HepG2 (cell line): Measurements from ENCODE around the gene HELZ2. TPM values are rescaled to one million over a fixed set of nuclear protein-coding genes. Genes with fewer than 3 reads are reported as not detected.

Experiments
- BCL6 ChIP-seq: IDR thresholded peaks from 2 replicates; pipeline ENCODE4 v1.6.1; 2016; ENCODE audit warnings: missing genetic modification reagents, missing compliant biosample characterization
- CBX5 ChIP-seq: sonication (generic); formaldehyde crosslinking; IDR thresholded peaks from 2 replicates; pipeline ENCODE4 v1.4.0; 2020; ENCODE audit warnings: missing genetic modification reagents, borderline replicate concordance
- DNMT3B ChIP-seq: conservative IDR thresholded peaks from 2 replicates; pipeline ENCODE4 v1.6.1; 2016; ENCODE audit warnings: missing biosample characterization, control low read depth
- HNRNPL ChIP-seq: fragments of 200-400 bp; formaldehyde crosslinking; IDR thresholded peaks from 2 replicates; pipeline ENCODE4 v1.6.1; 2017; ENCODE audit warnings: mild to moderate bottlenecking, low read depth, low read length
- HNRNPLL ChIP-seq: fragments of 200-400 bp; formaldehyde crosslinking; IDR thresholded peaks from 2 replicates; pipeline ENCODE4 v1.6.1; 2017; ENCODE audit warnings: mild to moderate bottlenecking, low read depth, low read length; ENCODE audit not compliant: poor library complexity, severe bottlenecking
- KLF9 ChIP-seq: IDR thresholded peaks from 2 replicates; pipeline ENCODE4 v1.6.1; 2016; ENCODE audit warnings: low read depth
- NR2F1 ChIP-seq, 2 experiments: fragments of 450-650 bp in 1 of 2; formaldehyde crosslinking in 1 of 2; IDR thresholded peaks; 2 replicates each; pipeline versions ENCODE4 v1.5.0 to v1.6.1; 2016 to 2020; ENCODE audit warnings: mild to moderate bottlenecking in 1 of 2, missing compliant biosample characterization in 1 of 2, missing genetic modification reagents in 1 of 2, moderate library complexity in 1 of 2
- PAWR ChIP-seq: sonication (generic); formaldehyde crosslinking; IDR thresholded peaks from 2 replicates; pipeline ENCODE4 v1.4.0; 2020; ENCODE audit warnings: missing genetic modification reagents, mild to moderate bottlenecking, borderline replicate concordance
- PREB ChIP-seq: sonication (generic); formaldehyde crosslinking; IDR thresholded peaks from 2 replicates; pipeline ENCODE4 v1.4.0; 2020; ENCODE audit warnings: missing genetic modification reagents
- REXO4 ChIP-seq: sonication (generic); formaldehyde crosslinking; IDR thresholded peaks from 2 replicates; pipeline ENCODE4 v1.8.0; 2022; ENCODE audit warnings: missing genetic modification reagents, mild to moderate bottlenecking, borderline replicate concordance
- RFXANK ChIP-seq: IDR thresholded peaks from 2 replicates; pipeline ENCODE4 v1.6.1; 2016
- SMC3 ChIP-seq: IDR thresholded peaks from 2 replicates; pipeline ENCODE4 v1.6.1; 2011; ENCODE audit warnings: low read length, improper control_type of control experiment
- TBL1XR1 ChIP-seq: fragments of 150-350 bp; IDR thresholded peaks from 2 replicates; pipeline ENCODE4 v1.6.1; 2014; ENCODE audit warnings: borderline replicate concordance, low read length; ENCODE audit not compliant: partially characterized antibody
- ZBTB4 ChIP-seq: sonication (generic); formaldehyde crosslinking; IDR thresholded peaks from 2 replicates; pipeline ENCODE4 v1.4.0; 2020; ENCODE audit warnings: missing genetic modification reagents, mild to moderate bottlenecking, borderline replicate concordance
- ZNF280B ChIP-seq: sonication (generic); formaldehyde crosslinking; IDR thresholded peaks from 2 replicates; pipeline ENCODE4 v1.5.0; 2020; ENCODE audit warnings: missing genetic modification reagents, mild to moderate bottlenecking, borderline replicate concordance
- ZNF281 ChIP-seq: sonication (generic); formaldehyde crosslinking; IDR thresholded peaks from 2 replicates; pipeline ENCODE4 v1.4.0; 2020; ENCODE audit warnings: missing genetic modification reagents, borderline replicate concordance
- ZNF317 ChIP-seq: sonication (generic); formaldehyde crosslinking; IDR thresholded peaks from 2 replicates; pipeline ENCODE4 v1.5.0; 2020; ENCODE audit warnings: mild to moderate bottlenecking, missing genetic modification reagents
- ZNF503 ChIP-seq: sonication (generic); formaldehyde crosslinking; IDR thresholded peaks from 2 replicates; pipeline ENCODE4 v1.4.0; 2020; ENCODE audit warnings: missing genetic modification reagents
- ZNF674 ChIP-seq: sonication (generic); formaldehyde crosslinking; IDR thresholded peaks from 2 replicates; pipeline ENCODE4 v1.5.0; 2020; ENCODE audit warnings: low read depth, mild to moderate bottlenecking, missing genetic modification reagents
- ZSCAN25 ChIP-seq: sonication (generic); formaldehyde crosslinking; IDR thresholded peaks from 2 replicates; pipeline ENCODE4 v1.8.0; 2022; ENCODE audit warnings: mild to moderate bottlenecking, missing genetic modification reagents
- polyA plus RNA-seq, 8 experiments: library from polyadenylated mRNA; depleted of rRNA in 3 of 8; stranded (reverse) in 7 of 8; unstranded in 1 of 8; fragments of >200 nt; fragmentation: Illumina TruSeq in 4 of 8; extraction: Trizol in 4 of 8; gene quantifications; 2 replicates each; pipeline versions ENCODE4 v1.2.1 to v1.2.3, GENCODE V29; 2011 to 2016; ENCODE audit warnings: low read depth in 4 of 8, missing spikeins in 1 of 8, mixed read lengths in 1 of 8; ENCODE audit not compliant: insufficient read depth in 1 of 8
- total RNA-seq, 5 experiments: library from RNA; depleted of rRNA; stranded (reverse); fragments of >200 nt; fragmentation: Illumina TruSeq; extraction: Trizol; gene quantifications; 2 replicates each; pipeline ENCODE4 v1.2.3, GENCODE V29; 2016; ENCODE audit warnings: low read depth in 1 of 5

HELZ2 gene
- total and polyA plus RNA-seq, 2 of the 13 experiments (the other 11 are each of a cell fraction or from before 2014, with no cell fraction given) = 9.6 to 10.1 TPM

- TF ChIP-seq ZNF674 (no peak), SMC3 (no peak), TBL1XR1 (no peak), HNRNPLL (no peak), HNRNPL (0 out of 2 replicates have a peak, but pooled peaks have one; percentile 45), ZNF280B (0 out of 2 replicates have a peak, but pooled peaks have one; percentile 17), REXO4 (no peak), KLF9 (CRISPR knock-in tag) (no peak), ZNF317 (no peak), BCL6 (CRISPR knock-in tag) (no peak), NR2F1 (CRISPR knock-in tag; IDR thresholded peaks at IDR 0.05) (no peak), PREB (no peak), ZNF503 (CRISPR knock-in tag) (no peak), ZSCAN25 (CRISPR knock-in tag) (no peak), ZNF281 (no peak), CBX5 (CRISPR knock-in tag) (no peak), DNMT3B (CRISPR knock-in tag) (no peak), PAWR (CRISPR knock-in tag) (no peak), ZBTB4 (no peak), RFXANK (CRISPR knock-in tag) (no peak)
These were observed 23.0 kb downstream of the HELZ2 start (continued) for GRCh38 chr20:63551068-63551467.
